GM08714 (cell line): ENCODE data around the gene PDK2.

Source experiments
- H3K4me3 ChIP-seq: fragments of 200-500 bp; sonication (Bioruptor generic); 2 replicates; pipeline ENCODE4 v1.5.1; 2014; ENCODE audit warnings: mild to moderate bottlenecking, low read length, inconsistent platforms
- ZNF274 ChIP-seq: IDR thresholded peaks from 2 replicates; pipeline ENCODE4 v1.6.1; 2012; ENCODE audit warnings: mild to moderate bottlenecking, low read depth, low read length

Gene PDK2

GRCh38 chr17:50096758-50097157 lies 1.6 kb downstream of the PDK2 start:
- no peak overlapping the region for H3K4me3 ChIP-seq
- TF ChIP-seq ZNF274, result no peak

GRCh38 chr17:50097455-50097854 lies 2.3 kb downstream of the PDK2 start:
- TF ChIP-seq ZNF274, result no peak

GRCh38 chr17:50097926-50098325 lies 2.8 kb downstream of the PDK2 start:
- H3K4me3 ChIP-seq, result no peak overlapping the region
- no peak for TF ChIP-seq ZNF274

More at GRCh38 chr17:50097455-50097854, 2.3 kb downstream of the PDK2 start:
- H3K4me3 ChIP-seq, result no peak overlapping the region

- TF ChIP-seq ZNF274, result no peak
- H3K4me3 ChIP-seq, result no peak overlapping the region
Observed at GRCh38 chr17:50098583-50098982, 3.4 kb downstream of the PDK2 start.

GRCh38 chr17:50099003-50099402 lies 3.9 kb downstream of the PDK2 start:
- no peak overlapping the region for H3K4me3 ChIP-seq
- TF ChIP-seq ZNF274, result no peak

- TF ChIP-seq ZNF274, result no peak
Observed at GRCh38 chr17:50100480-50100883, 5.3 kb downstream of the PDK2 start.

GRCh38 chr17:50100921-50101345 lies 5.8 kb downstream of the PDK2 start:
- TF ChIP-seq ZNF274, result no peak
- H3K4me3 ChIP-seq, result no peak overlapping the region

More at GRCh38 chr17:50100480-50100883, 5.3 kb downstream of the PDK2 start:
- H3K4me3 ChIP-seq, result no peak overlapping the region

- no peak for TF ChIP-seq ZNF274
- H3K4me3 ChIP-seq, result no peak overlapping the region
Observed at GRCh38 chr17:50101346-50102163, 6.4 kb downstream of the PDK2 start.

- H3K4me3 ChIP-seq, result no peak overlapping the region
- TF ChIP-seq ZNF274, result no peak
Observed at GRCh38 chr17:50102164-50102991, 7.2 kb downstream of the PDK2 start.

GRCh38 chr17:50103252-50103651 lies 8.1 kb downstream of the PDK2 start:
- no peak for TF ChIP-seq ZNF274
- no peak overlapping the region for H3K4me3 ChIP-seq

GRCh38 chr17:50103941-50104340 lies 8.8 kb downstream of the PDK2 start:
- TF ChIP-seq ZNF274, result no peak
- H3K4me3 ChIP-seq, result no peak overlapping the region

- TF ChIP-seq ZNF274, result no peak
- H3K4me3 ChIP-seq, result no peak overlapping the region
Observed at GRCh38 chr17:50105811-50106210, 10.7 kb downstream of the PDK2 start.

- no peak overlapping the region for H3K4me3 ChIP-seq
- TF ChIP-seq ZNF274, result no peak
Observed at GRCh38 chr17:50106393-50107131, 11.4 kb downstream of the PDK2 start.

GRCh38 chr17:50107790-50108414 lies 12.8 kb downstream of the PDK2 start:
- TF ChIP-seq ZNF274, result no peak
- H3K4me3 ChIP-seq, result no peak overlapping the region
